ENCODE measurements around the gene CEP170. TPM values are rescaled to one million over a fixed set of nuclear protein-coding genes. Genes with fewer than 3 reads are reported as not detected.

Gene CEP170
- total RNA-seq, 2 experiments from 2014 or later: 44.2 to 51.5 TPM

DNA sequence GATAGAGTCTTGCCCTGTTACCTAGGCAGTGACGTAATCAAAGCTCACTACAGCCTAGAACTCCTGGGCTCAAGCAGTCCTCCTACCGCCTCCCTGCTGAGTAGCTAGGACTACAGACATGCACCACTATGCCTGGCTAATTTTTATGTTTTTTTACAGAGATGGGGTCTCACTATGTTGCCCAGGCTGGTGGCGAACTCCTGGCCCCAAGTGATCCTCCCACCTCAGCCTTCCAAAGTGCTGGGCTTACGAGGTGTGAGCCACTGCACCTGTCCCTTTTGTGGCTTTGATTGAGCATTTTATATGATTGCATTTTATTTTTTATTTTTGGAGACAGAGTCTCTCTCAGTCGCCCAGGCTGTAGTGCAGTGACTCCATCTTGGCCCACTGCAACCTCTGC is 26.6 kb upstream of the CEP170 start:
- CTCF ChIA-PET: no interaction called here
- no peak for DNase-seq
- H3K9me3 Mint-ChIP-seq: peaks cover 2% of the 10 kb centered on the region

DNA sequence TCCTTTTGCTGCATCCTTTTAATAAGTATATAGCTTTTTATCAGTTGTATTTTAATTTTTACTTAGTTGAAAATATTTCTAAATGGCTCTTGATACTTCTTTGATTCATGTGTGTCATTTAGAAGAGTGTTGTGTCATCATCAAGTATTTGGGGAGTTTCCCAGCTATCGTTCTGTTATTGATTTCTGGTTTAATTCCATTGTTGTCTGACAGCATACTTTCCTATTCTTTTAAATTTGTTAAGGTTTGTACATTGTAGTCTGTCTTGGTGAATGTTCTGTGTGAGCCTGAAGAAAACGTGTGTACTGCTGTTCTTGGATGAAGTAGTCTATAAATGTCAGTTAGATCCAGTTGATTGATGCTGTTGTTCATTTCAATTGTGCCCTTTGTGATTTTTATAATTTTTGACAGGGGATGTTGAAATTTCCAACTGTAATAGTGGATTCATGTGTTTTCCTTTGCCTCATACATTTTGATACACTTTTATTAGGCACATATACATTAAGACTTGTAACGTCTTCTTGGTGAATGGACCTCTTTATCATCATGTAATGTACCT is 25.6 kb upstream of the CEP170 start:
- CTCF ChIA-PET: no interaction called here
- POLR2A ChIA-PET: no interaction called here
- Mint-ChIP-seq H3K4me3 (no peak overlapping the region), H3K27me3 (no peaks in the 10 kb centered on the region), H3K9me3 (peaks cover 2% of the 10 kb centered on the region), H3K27ac (no peak overlapping the region), H3K4me1 (ENCODE audit: low read depth) (peaks cover 7% of the 10 kb centered on the region), H3K36me3 (peaks cover 47% of the 10 kb centered on the region)
- no peak for DNase-seq
- intact Hi-C loops (cut with micrococcal nuclease): no loop called here

More for the DNA sequence above, 26.6 kb upstream of the CEP170 start:
- H3K4me1 Mint-ChIP-seq (ENCODE audit: low read depth): peaks cover 11% of the 10 kb centered on the region
- no peak overlapping the region for H3K4me3 Mint-ChIP-seq
- peaks cover 43% of the 10 kb centered on the region for H3K36me3 Mint-ChIP-seq
- H3K27ac Mint-ChIP-seq: no peak overlapping the region
- H3K27me3 Mint-ChIP-seq: no peaks in the 10 kb centered on the region
- intact Hi-C loops (cut with micrococcal nuclease): no loop called here
- POLR2A ChIA-PET: no interaction called here

DNA sequence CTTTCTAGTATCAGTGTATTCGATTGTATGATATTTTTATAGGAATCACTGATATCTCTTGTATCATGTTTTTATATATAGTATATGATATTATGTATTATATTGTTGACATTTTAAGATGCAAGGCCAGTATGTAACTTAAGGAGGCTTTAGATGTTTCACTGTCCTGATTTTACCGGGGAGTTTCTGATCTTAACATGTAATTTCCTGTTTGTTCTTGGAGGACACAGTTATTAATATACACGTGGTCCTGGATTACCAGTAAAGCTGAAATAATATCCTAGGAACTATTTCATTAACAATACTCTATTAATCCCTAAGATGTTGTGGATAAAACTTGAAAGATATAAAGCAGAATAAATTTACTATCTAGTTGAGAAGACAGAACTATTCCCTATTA is 20.2 kb upstream of the CEP170 start:
- POLR2A ChIA-PET: no interaction called here
- DNase-seq: no peak
- intact Hi-C loops (cut with micrococcal nuclease): no loop called here
- peaks cover 35% of the 10 kb centered on the region for H3K36me3 Mint-ChIP-seq
- peaks cover 4% of the 10 kb centered on the region for H3K4me1 Mint-ChIP-seq (ENCODE audit: low read depth)
- H3K4me3 Mint-ChIP-seq: no peak overlapping the region
- H3K27ac Mint-ChIP-seq: no peak overlapping the region
- no peaks in the 10 kb centered on the region for H3K9me3 Mint-ChIP-seq
- CTCF ChIA-PET: no interaction called here
- H3K27me3 Mint-ChIP-seq: no peaks in the 10 kb centered on the region

DNA sequence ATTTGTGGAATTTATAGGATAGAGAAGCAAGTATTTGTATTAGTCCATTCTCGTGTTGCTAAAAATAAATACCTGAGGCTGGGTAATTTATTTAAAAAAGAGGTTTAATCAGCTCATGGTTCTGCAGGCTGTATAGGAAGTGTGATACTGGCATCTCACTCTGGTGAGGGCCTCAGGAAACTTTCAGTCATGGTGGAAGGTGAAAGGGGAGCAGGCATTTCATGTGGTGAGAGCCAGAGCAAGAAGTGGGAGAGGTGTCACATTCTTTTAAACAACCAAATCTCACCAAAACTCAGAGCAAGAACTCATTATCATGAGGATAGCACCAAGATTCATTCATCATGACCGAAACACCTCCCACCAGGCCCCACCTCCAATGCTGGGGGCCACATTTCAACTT is 18.9 kb upstream of the CEP170 start:
- Mint-ChIP-seq H3K27ac (no peak overlapping the region), H3K4me3 (no peak overlapping the region), H3K4me1 (ENCODE audit: low read depth) (peaks cover 4% of the 10 kb centered on the region), H3K27me3 (no peaks in the 10 kb centered on the region), H3K9me3 (no peaks in the 10 kb centered on the region), H3K36me3 (peaks cover 35% of the 10 kb centered on the region)
- POLR2A ChIA-PET: no interaction called here
- intact Hi-C loops (cut with micrococcal nuclease): no loop called here
- DNase-seq: no peak
- CTCF ChIA-PET: no interaction called here

DNA sequence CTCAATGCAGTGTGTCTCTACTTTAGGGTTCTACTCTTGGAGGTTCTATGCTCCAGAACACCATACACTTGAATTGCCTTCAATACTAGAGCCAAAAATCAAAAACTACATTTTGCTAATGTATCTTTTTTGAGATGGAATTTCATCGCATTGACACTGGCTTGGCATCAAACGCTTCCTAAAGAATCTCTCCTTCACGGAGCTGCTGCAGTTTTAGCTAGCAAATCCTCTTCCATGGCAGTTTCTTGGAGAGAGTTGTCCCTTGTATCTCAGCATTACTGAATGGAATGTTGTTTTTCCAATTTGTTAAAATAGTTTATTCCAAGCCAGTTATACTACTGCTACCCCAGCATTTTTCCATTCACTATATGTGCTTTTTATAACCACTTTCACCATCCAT is 18.4 kb upstream of the CEP170 start:
- POLR2A ChIA-PET: no interaction called here
- no peaks in the 10 kb centered on the region for H3K9me3 Mint-ChIP-seq

DNA sequence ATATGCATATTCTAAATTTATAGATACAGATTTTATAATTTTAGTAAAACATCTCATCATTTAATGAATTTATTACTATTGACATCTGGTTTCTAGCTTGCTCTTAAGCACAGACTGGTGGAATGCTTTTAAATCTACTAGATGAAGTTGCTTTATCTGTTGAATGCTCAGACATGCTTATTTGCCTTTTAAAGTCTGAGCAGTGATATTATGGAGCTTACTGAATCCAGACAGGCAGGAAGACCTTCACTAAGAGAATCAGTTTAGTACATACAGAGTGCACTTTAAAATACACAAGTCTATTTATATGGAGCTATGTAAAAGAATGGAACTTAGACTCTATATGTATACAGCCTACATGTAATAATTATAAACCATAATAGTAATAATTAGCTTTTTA is 17.3 kb upstream of the CEP170 start:
- Mint-ChIP-seq H3K4me3 (no peak overlapping the region), H3K36me3 (peaks cover 29% of the 10 kb centered on the region), H3K9me3 (no peaks in the 10 kb centered on the region), H3K4me1 (ENCODE audit: low read depth) (peaks cover 4% of the 10 kb centered on the region), H3K27ac (no peak overlapping the region), H3K27me3 (no peaks in the 10 kb centered on the region)
- intact Hi-C loops (cut with micrococcal nuclease): no loop called here
- DNase-seq: no peak
- ChIA-PET POLR2A (no interaction called here), CTCF (no interaction called here)

More for the DNA sequence above, 18.4 kb upstream of the CEP170 start:
- H3K4me1 Mint-ChIP-seq (ENCODE audit: low read depth): peaks cover 4% of the 10 kb centered on the region
- CTCF ChIA-PET: no interaction called here
- DNase-seq: no peak
- no peak overlapping the region for H3K27ac Mint-ChIP-seq
- H3K4me3 Mint-ChIP-seq: no peak overlapping the region
- H3K27me3 Mint-ChIP-seq: no peaks in the 10 kb centered on the region
- H3K36me3 Mint-ChIP-seq: peaks cover 35% of the 10 kb centered on the region
- intact Hi-C loops (cut with micrococcal nuclease): no loop called here

DNA sequence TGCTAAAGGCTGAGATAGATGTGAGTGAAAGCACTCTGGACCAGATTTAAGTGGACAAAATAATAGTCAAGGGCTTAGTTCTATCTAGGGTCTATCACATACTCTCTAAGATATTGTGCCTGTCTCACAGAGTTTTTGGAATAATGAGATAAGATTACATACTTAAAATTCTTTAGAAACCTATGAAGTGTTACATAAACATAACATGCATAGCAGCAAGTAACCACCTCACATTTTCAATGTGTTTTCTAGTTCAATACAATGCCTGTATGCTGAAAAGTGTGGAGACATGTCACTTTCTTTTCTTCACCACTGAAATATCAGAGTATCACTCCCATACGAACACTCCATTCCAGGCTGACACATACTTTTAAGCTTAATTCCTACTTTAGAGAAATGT is 16.9 kb upstream of the CEP170 start:
- CTCF ChIA-PET: no interaction called here
- H3K36me3 Mint-ChIP-seq: peaks cover 25% of the 10 kb centered on the region
- POLR2A ChIA-PET: no interaction called here

DNA sequence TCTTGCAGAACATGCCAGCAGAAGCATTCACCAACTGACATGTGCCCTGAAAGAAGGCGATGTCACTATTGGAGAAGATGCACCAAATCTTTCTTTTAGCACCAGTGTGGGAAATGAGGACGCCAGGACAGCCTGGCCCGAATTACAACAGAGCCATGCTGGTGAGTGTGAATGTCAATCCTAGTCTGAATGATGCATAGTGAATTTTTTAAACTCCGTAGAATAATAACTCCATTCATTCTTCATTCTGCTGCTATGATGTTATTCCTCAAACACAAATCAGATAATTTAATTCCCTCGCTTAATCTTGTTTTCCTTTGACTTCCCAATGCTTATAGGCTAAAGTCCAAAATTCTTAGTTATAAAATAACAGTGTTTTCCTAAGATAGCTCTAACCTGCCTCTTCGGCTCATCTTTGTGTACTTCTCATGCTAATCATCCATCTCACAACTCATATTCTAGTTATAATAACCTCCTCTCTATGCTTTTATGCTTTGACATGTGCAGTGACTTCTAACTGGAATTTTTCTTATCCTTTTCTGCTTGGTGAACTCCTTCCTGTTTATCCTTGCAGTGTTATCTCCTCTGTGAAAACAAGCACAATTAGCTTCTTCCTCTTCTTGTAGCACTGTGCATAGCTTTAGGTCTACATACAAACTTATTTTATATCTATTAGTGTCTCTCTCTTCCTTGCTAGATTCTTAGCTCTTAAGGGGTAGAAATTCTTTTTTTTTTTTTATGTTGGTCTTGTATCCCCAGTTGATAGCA is 15.2 kb upstream of the CEP170 start:
- CTCF ChIA-PET: interaction anchor here (1.0 kb wide), 1 partner anchor 51 kb away, joined by 5 read pairs; no protein-coding TSS in a partner anchor
- no peaks in the 10 kb centered on the region for H3K27me3 Mint-ChIP-seq
- no peak for DNase-seq
- H3K4me1 Mint-ChIP-seq (ENCODE audit: low read depth): peaks cover 4% of the 10 kb centered on the region
- H3K9me3 Mint-ChIP-seq: no peaks in the 10 kb centered on the region
- H3K36me3 Mint-ChIP-seq: peaks cover 14% of the 10 kb centered on the region
- intact Hi-C loops (cut with micrococcal nuclease): no loop called here
- POLR2A ChIA-PET: no interaction called here
- H3K27ac Mint-ChIP-seq: no peak overlapping the region
- no peak overlapping the region for H3K4me3 Mint-ChIP-seq

More for the DNA sequence above, 16.9 kb upstream of the CEP170 start:
- intact Hi-C loops (cut with micrococcal nuclease): no loop called here
- Mint-ChIP-seq H3K27me3 (no peaks in the 10 kb centered on the region), H3K27ac (no peak overlapping the region), H3K4me1 (ENCODE audit: low read depth) (peaks cover 4% of the 10 kb centered on the region), H3K9me3 (no peaks in the 10 kb centered on the region), H3K4me3 (no peak overlapping the region)
- no peak for DNase-seq

DNA sequence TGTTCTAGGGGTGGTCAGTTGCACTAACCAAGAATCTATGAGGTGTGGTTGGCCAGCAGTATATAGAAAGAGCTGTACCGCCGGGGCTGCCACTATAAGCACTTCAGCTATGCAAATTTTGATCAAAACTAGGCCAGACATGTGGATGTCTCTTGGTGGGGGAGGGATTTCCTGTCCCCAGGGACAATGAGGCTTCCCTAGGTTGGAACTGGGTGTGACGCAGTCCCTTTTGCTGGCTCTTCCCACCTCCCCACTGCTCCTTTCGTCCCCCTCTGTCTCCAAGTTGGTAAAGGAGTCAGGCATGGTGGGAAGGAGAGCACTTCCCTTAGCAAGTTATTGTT is 14.3 kb upstream of the CEP170 start:
- no peaks in the 10 kb centered on the region for H3K9me3 Mint-ChIP-seq
- ChIA-PET POLR2A (no interaction called here), CTCF (no interaction called here)
- H3K36me3 Mint-ChIP-seq: peaks cover 7% of the 10 kb centered on the region
- no peak overlapping the region for H3K27ac Mint-ChIP-seq
- intact Hi-C loops (cut with micrococcal nuclease): no loop called here
- no peak for DNase-seq
- H3K4me1 Mint-ChIP-seq (ENCODE audit: low read depth): peaks cover 11% of the 10 kb centered on the region
- no peaks in the 10 kb centered on the region for H3K27me3 Mint-ChIP-seq
- no peak overlapping the region for H3K4me3 Mint-ChIP-seq

DNA sequence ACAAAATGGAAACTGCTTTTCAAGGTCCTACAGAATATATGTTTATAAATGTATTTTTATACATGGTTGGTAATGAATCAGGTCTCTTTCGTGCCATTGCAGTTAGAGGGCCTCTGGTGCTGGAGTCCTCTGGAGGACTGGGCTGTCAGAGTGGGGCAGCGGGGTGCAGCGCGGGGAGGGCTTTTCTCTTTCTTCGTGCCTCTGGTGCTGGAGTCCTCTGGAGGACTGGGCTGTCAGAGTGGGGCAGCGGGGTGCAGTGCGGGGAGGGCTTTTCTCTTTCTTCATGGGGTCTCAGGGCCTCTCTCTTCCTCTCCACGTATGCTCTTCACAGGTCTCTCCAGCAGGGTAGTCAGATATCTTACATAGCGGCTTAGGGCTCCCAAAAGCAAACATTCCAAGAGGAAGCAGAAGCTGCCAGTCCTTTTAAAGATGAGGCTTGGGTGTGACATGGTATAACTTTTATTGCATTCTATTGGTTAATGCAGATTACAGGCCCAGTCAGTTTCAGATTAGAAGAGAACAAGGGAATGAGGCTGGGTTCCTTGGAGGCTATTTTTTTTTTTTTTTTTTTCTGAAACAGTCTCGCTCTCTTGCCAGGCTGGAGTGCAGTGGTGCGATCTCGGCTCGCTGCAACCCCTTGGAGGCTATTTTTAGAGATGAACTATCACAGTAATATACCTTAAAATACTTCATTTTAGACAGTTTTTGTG is 13.8 kb upstream of the CEP170 start:
- Mint-ChIP-seq H3K9me3 (no peaks in the 10 kb centered on the region), H3K4me3 (no peak overlapping the region), H3K27ac (no peak overlapping the region), H3K27me3 (no peaks in the 10 kb centered on the region), H3K4me1 (ENCODE audit: low read depth) (peaks cover 13% of the 10 kb centered on the region), H3K36me3 (peaks cover 4% of the 10 kb centered on the region)
- ChIA-PET CTCF (no interaction called here), POLR2A (no interaction called here)
- DNase-seq: no peak
- intact Hi-C loops (cut with micrococcal nuclease): no loop called here

DNA sequence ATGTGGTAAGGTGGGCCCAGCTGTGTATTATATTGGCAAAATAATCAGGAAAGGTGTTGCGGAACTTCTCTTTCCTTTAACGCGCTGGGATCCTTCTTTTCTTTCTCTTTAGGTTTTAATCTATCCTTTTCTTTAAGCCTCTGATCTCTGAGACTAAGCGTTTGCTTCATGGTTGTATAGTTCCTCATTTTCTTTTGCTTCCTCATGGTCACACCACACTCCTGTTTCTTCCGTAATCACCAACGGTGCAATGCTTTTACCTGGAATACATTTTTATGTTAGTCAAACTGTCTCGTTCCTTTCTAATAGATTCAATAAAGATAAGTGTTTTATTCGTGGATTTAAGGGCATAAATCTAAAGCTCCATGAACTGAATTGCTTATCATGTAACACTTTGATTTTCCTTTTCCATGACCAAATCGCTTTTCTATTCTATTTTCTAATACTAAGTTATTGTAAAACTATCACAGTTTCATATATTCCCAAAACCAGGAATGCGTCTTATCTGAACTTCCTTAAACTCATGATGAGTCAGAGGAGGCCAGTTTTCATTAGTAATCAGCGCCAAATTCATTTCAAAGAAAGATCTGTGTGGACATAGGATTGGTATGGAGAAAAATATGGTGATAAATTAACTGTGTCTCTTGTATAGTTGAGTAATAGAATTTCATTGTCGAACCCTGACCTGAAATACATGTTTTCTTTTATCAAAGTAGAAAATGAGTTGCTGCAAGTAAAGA is 13.0 kb upstream of the CEP170 start:
- POLR2A ChIA-PET: no interaction called here
- CTCF ChIA-PET: no interaction called here
- no peak for DNase-seq
- H3K36me3 Mint-ChIP-seq: no peaks in the 10 kb centered on the region
- peaks cover 10% of the 10 kb centered on the region for H3K4me1 Mint-ChIP-seq (ENCODE audit: low read depth)
- no peak overlapping the region for H3K27ac Mint-ChIP-seq
- no peaks in the 10 kb centered on the region for H3K9me3 Mint-ChIP-seq
- no peak overlapping the region for H3K4me3 Mint-ChIP-seq
- intact Hi-C loops (cut with micrococcal nuclease): no loop called here
- no peaks in the 10 kb centered on the region for H3K27me3 Mint-ChIP-seq

DNA sequence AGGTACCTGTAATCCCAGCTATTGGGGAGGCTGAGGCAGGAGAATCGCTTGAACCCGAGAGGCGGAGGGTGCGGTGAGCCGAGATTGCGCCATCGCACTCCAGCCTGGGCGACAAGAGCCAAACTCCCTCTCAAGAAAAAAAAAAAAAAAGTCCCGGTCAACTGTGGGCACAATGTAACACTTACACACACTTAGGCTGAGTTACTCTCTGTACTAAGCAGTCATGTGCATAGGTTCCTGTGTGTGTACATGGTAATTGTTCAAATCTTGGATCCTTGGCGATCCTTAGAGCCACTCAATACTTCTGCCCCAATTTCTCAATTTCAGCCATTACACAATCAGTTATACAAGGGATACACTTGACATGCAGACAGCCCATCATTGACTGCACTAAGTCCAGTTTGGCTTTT is 12.4 kb upstream of the CEP170 start:
- Mint-ChIP-seq H3K9me3 (no peaks in the 10 kb centered on the region), H3K4me3 (no peak overlapping the region), H3K27me3 (no peaks in the 10 kb centered on the region), H3K4me1 (ENCODE audit: low read depth) (peaks cover 10% of the 10 kb centered on the region), H3K27ac (no peak overlapping the region), H3K36me3 (no peaks in the 10 kb centered on the region)
- intact Hi-C loops (cut with micrococcal nuclease): no loop called here
- ChIA-PET POLR2A (no interaction called here), CTCF (no interaction called here)
- DNase-seq: no peak
